Cardiac fibroblast (primary cell): Measurements from ENCODE around the gene TMTC2.

Experiments
- DNase-seq, 2 donors: peaks; one replicate each; pipeline versions ENCODE4 v3.0.0 to v3.0.0-alpha.2; 2010; ENCODE audit warnings: low read depth in 2 of 2
- H3K4me3 ChIP-seq, 2 donors: replicated peaks in 1 of 2; 1 replicate in 1 of 2; 2 replicates in 1 of 2; pipeline ENCODE4 v1.5.1; 2011; ENCODE audit warnings: low read depth in 2 of 2, low read length in 2 of 2, mild to moderate bottlenecking in 2 of 2, moderate library complexity in 1 of 2
- TF ChIP-seq, protein P1 (sequence below): IDR thresholded peaks from one replicate; pipeline ENCODE4 v1.5.1; 2011; ENCODE audit warnings: low read depth, mild to moderate bottlenecking, low read length, inconsistent platforms

TMTC2 gene

GRCh38 chr12:82774666-82775065, 88.0 kb downstream of the TMTC2 start:
- no peak overlapping the region for H3K4me3 ChIP-seq
- TF ChIP-seq, protein P1, sequence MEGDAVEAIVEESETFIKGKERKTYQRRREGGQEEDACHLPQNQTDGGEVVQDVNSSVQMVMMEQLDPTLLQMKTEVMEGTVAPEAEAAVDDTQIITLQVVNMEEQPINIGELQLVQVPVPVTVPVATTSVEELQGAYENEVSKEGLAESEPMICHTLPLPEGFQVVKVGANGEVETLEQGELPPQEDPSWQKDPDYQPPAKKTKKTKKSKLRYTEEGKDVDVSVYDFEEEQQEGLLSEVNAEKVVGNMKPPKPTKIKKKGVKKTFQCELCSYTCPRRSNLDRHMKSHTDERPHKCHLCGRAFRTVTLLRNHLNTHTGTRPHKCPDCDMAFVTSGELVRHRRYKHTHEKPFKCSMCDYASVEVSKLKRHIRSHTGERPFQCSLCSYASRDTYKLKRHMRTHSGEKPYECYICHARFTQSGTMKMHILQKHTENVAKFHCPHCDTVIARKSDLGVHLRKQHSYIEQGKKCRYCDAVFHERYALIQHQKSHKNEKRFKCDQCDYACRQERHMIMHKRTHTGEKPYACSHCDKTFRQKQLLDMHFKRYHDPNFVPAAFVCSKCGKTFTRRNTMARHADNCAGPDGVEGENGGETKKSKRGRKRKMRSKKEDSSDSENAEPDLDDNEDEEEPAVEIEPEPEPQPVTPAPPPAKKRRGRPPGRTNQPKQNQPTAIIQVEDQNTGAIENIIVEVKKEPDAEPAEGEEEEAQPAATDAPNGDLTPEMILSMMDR, result no peak
- no peak for DNase-seq

DNA sequence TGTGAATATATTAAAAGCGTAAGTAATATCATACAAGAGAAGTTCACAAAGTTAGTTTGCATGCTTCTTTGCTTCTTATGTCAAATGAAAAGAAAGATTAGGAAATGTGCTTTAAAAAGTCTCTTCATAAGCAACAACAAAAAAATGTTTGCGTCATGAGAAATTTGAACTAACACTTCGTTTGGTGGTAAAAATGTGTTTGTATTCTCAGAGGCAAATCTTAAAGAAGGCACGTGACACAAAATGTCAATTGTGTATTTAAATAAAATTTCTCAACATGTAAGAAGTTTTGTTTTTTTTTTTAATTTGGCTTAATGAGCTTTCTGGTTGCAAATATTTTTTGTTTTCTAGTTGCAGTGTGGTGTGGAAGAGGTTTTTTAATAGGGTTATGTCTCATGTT, 93.8 kb downstream of the TMTC2 start:
- no peak overlapping the region for H3K4me3 ChIP-seq
- no peak for DNase-seq
- TF ChIP-seq, protein P1, result no peak

DNA sequence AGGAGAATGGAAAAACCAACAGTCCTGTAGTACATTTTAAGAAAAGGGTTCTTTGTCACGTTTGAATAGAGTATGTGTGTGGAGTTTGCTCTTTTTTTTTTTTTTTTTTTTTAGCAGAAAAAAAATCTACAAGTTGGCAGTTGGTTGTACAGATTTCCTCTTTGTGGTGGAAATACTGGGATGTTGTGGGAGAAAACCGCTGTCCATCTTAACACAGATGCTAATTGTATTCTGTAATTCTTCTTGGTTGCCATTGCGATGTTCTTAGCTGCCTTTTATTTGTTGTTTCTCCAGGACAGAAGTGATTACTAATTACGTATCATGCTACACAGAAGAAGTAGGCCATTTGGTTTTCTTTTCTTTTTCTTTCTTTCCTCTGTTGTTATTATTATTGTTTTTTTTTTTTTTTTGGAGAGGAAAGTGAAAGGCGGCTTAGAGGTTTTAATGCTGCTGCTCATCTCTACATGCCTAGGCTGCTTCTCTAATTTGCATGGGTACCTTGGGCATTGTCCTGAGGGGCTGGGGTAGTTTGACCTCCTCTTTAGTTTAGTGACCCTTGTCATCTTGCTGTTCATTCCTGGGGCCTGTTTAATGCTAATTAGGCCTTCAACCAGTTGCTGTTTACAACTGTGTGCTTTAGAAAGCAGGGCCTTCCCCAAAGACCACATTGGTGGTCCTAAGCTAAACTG, 94.7 kb downstream of the TMTC2 start:
- no peak overlapping the region for H3K4me3 ChIP-seq
- TF ChIP-seq, protein P1, result no peak
- DNase-seq, result peak; percentile 3 to 23

DNA sequence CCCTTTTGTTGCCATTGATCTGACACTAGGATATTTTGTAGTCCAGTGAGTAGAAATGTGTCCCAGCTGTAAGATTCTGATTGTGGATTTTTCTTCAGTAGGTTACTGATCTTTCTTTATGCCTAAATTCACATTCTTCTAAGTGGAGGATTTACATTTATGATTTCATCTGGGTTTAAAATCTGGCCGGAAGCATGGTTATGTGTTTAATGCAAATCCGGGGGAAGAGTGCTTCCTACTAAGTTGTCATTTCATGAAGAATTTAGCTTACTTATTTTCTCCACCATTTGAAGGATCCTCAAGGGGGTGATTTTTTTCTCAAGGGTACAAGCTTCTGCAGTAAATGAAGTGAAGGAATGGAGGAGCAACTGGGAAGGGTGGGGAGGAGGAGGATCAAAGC, 96.7 kb downstream of the TMTC2 start:
- TF ChIP-seq, protein P1, result no peak
- H3K4me3 ChIP-seq, result no peak overlapping the region
- DNase-seq, result no peak

GRCh38 chr12:82787016-82787415, 100.3 kb downstream of the TMTC2 start:
- TF ChIP-seq, protein P1, result no peak
- no peak for DNase-seq
- no peak overlapping the region for H3K4me3 ChIP-seq

DNA sequence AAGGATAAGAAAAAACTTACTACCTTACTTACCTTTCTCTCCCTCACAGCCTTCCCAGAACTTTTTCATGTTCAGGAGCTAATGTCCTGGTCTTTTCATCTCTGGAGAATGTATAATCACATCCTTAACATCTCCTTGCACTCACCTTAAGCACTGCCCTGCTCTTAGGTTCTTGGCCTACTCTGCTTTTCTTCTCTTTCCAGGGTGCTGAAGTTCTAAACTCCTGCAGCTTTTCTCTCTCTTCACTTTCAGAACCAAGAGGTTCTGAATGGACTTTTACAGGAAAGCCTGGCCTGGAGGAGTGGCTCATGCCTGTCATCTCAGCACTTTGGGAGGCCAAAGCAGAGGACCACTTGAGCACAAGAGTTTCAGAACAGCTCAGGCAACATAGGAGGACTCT, 101.9 kb downstream of the TMTC2 start:
- TF ChIP-seq, protein P1, result no peak
- H3K4me3 ChIP-seq, result no peak overlapping the region
- DNase-seq, result no peak

- DNase-seq, result no peak
- H3K4me3 ChIP-seq, result no peak overlapping the region
- TF ChIP-seq, protein P1, result no peak
Observed at GRCh38 chr12:82789674-82790073, 103.0 kb downstream of the TMTC2 start.
